ENCODE data around the gene NFE2L3.
"Not testable (repeated sequence)": the region's sequence is repeated elsewhere in the genome, so short reads cannot be mapped to it uniquely, and the experiment has no call there.

DNA sequence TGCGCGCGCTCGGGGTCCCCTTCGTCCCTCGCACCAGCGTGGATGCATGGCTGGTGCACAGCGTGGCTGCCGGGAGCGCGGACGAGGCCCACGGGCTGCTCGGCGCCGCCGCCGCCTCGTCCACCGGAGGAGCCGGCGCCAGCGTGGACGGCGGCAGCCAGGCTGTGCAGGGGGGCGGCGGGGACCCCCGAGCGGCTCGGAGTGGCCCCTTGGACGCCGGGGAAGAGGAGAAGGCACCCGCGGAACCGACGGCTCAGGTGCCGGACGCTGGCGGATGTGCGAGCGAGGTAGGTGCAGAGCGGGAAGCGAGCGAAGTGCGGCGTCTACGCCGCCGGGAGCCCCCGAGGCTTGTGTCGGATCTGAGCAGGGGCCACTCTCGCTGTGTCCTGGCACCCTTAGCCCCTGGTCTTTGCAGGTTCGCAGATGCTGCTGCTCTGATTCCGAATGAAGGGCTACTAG is 813 bp downstream of the NFE2L3 start:
- TF ChIP-seq, protein P1, sequence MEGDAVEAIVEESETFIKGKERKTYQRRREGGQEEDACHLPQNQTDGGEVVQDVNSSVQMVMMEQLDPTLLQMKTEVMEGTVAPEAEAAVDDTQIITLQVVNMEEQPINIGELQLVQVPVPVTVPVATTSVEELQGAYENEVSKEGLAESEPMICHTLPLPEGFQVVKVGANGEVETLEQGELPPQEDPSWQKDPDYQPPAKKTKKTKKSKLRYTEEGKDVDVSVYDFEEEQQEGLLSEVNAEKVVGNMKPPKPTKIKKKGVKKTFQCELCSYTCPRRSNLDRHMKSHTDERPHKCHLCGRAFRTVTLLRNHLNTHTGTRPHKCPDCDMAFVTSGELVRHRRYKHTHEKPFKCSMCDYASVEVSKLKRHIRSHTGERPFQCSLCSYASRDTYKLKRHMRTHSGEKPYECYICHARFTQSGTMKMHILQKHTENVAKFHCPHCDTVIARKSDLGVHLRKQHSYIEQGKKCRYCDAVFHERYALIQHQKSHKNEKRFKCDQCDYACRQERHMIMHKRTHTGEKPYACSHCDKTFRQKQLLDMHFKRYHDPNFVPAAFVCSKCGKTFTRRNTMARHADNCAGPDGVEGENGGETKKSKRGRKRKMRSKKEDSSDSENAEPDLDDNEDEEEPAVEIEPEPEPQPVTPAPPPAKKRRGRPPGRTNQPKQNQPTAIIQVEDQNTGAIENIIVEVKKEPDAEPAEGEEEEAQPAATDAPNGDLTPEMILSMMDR (conservative IDR thresholded peaks at IDR 0.05; ENCODE audit: low read depth, low read length), result not testable (repeated sequence)
- TF ChIP-seq POLR2A (IDR thresholded peaks at IDR 0.05; ENCODE audit: low read depth, low read length); RAD21 (IDR thresholded peaks at IDR 0.05; ENCODE audit: low read length); MAFK (IDR thresholded peaks at IDR 0.05; ENCODE audit: low read depth, low read length); CEBPB (IDR thresholded peaks at IDR 0.05; ENCODE audit: low read depth, low read length); RCOR1 (IDR thresholded peaks at IDR 0.05; ENCODE audit: insufficient replicate concordance, low read length); FOS (IDR thresholded peaks at IDR 0.05; ENCODE audit: low read depth, low read length): not testable (repeated sequence)
- TF ChIP-seq, protein P2, sequence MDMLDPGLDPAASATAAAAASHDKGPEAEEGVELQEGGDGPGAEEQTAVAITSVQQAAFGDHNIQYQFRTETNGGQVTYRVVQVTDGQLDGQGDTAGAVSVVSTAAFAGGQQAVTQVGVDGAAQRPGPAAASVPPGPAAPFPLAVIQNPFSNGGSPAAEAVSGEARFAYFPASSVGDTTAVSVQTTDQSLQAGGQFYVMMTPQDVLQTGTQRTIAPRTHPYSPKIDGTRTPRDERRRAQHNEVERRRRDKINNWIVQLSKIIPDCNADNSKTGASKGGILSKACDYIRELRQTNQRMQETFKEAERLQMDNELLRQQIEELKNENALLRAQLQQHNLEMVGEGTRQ (IDR thresholded peaks at IDR 0.05; ENCODE audit: low read depth, low read length), result not testable (repeated sequence)
